Glomerular visceral epithelial cell (primary cell): ENCODE results near the gene VRK3.
"Not testable (repeated sequence)": the region's sequence is repeated elsewhere in the genome, so short reads cannot be mapped to it uniquely, and the experiment has no call there.

Source experiments
- DNase-seq: peaks from one replicate; pipeline ENCODE4 v3.0.0-alpha.2; 2016; ENCODE audit errors: extremely low spot score

Gene VRK3

DNA sequence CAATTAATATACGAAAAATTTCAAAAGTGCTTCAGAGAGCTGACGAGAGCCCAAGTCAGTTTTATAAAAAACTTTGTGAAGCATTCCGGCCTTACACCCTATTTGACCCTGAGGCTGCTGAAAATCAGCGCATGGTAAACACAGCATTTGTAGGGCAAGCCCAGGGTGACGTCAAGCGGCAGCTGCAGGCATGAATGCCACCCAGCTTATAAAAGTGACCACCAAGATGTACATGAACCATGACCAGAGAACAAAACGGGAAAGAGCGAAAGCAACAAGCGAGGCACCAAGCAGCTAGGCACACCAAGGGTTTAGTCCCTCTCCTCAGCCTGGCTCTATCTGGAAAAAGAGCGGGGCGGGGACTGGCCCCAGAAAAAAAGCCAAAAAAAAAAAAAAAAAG is 70.2 kb downstream of the VRK3 start:
- no peak for DNase-seq

DNA sequence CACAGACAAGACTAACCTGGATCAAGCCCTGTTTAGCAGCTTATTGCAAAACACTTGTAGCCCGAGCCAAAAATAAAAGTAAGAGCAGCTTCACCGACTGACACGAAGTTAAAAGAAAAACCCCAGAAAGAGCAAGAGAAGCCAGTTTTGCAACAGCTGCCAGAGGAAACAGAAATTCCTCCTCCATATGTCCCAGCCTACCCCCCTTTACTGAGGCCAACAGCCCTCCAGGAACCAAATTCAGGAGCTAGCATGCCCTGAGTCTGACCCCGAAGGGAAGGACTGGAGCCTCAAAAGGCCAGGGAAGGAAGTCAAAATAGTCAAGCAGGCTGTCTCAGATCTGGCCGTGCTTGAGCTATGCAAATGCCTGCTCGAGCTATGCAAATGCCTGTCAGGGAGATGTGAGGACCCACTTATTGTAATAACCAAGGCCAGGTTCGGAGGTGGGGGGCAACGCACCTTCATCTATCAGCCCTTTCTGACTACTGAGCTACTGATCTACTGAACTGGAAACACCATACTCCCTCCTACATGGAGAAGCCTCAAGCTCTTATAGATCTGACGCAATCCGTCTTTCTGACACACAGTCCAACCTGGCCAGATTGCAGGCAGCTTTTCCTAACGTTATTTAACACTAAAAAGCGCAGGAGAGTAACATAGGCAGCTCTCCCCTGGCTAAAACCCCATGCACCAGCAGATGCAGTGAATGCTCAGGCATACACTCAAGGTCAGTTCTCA is 70.9 kb downstream of the VRK3 start:
- no peak for DNase-seq

DNA sequence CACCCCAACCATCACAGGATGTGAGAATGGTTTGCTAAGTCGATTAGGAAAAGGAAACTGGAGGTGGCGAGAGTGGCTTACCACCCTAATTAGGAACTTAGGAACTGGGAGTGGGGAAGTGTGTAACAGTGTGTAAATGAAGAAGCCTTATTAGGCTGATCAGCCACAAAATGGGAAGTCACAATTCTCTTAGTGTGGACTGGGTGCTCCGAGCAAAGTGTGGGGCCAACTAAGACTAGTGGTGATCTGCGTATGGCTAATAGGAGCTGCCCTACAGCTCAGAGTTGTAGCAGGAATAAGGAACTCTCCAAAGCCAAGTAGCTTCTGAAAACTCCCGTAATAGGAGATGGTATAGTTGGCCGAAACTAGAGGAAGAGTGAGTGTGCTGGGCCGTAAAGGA is 71.8 kb downstream of the VRK3 start:
- no peak for DNase-seq

DNA sequence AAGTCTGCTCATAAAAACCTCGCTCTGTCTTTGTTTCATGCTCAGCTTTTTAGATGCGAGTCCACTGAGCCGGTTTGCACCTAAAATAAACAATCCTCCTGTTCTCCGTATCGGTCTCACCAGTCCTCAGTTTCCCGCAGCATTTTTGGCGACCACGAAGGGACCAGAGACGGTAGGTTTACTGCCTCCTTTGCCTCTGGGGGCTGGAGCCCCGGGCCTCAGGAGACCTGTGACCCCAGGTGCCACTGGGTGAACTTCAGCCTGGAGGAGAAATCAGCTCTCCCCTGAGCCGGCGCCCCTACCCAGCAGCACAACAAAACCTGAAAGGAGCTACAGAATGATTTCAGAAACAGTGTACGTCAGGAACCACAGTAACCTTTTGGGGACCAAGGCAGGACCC is 72.3 kb downstream of the VRK3 start:
- DNase-seq: no peak

DNA sequence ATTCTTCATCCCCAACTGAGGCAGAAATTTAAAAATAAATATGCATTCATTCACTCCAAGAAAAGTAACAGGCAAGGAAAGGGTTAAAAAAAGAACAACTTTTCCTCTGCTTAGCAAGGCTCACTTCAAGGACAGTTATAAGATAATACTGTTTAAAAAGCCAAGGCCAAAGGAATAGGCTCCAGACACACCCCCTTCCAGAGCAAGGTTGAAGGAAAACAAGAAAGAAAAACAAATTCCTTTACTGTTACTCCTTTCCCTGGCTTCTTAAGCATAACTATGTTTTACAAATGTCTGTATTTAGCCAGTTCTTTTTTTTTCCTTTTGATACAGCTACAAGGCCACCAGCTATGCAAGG is 72.7 kb downstream of the VRK3 start:
- DNase-seq: no peak

DNA sequence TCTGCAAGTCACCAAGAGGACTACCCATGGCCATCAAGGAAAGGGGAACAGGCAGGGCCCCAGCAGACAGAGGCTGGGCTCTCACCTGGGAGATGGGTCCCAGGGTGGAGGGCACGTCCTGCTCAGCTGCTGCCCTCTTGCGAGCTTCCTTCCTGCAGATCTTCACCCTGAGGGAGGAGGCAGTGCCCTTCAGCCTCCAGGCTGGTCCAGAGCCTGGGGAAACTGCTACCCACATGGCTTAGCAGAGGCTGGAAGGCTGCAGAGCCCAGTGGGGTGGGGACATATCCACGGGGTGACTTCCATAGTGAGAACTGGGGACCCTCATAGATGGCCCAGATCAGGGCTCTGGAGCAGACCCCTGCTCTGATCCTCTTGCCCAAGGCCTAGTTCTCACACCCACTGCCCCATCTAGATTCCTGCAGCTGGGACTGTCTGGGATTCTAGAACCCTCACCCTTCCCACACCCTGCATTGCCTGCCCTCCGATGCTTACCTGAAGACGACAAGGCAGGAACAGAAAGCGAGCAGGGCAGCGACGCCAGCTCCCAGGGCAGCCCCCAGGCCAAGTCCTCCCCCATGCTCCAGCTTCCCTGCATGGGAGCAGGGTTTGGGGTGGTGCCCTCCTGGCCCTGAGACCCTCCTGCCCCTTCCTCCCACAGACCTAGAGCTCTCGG is 73.2 kb downstream of the VRK3 start:
- DNase-seq: no peak

DNA sequence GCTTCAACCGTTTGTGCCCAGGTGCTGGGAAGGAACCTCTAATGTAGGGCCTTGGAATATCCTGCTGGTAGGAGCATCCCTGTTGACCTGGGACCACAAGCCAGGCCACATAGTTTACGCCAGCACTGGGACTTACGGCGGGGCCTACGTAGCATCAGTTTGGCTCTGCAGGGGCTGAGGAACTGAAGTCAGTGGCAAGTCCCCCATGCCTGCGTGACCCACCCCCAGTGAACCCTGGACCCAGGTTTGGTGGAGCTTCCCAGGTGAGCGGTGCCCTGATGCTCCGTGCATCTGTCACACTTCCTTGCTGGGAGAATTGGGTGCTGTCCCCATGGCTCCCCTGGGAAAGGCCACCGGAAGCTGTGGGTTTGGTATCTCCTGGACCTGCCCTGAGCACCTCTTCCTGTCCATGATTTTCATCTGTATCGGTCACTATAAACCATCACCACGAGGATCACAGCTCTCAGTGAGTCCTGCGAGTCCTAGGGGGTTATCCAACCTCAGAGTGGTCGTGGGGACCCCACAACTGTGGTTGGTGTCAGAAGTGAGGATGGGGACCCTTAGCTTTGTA is 74.1 kb downstream of the VRK3 start:
- DNase-seq: no peak

DNA sequence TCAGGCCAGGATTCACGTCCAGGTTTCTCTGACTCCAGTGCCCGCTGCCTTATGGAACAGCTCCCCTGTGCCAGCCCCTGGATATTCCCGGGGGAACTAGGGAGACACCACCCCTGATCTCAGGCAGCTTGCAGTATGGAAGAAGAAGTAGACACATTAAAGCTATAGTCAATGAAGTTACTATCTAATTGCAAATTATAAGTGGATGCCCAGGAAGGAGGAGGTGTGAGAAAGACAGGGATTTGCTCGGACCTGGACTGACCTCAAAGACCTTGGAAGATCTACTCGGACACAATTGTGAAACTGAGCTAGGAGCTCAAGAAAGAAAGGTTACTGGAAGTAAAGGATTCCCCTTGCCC is 74.6 kb downstream of the VRK3 start:
- DNase-seq: no peak

DNA sequence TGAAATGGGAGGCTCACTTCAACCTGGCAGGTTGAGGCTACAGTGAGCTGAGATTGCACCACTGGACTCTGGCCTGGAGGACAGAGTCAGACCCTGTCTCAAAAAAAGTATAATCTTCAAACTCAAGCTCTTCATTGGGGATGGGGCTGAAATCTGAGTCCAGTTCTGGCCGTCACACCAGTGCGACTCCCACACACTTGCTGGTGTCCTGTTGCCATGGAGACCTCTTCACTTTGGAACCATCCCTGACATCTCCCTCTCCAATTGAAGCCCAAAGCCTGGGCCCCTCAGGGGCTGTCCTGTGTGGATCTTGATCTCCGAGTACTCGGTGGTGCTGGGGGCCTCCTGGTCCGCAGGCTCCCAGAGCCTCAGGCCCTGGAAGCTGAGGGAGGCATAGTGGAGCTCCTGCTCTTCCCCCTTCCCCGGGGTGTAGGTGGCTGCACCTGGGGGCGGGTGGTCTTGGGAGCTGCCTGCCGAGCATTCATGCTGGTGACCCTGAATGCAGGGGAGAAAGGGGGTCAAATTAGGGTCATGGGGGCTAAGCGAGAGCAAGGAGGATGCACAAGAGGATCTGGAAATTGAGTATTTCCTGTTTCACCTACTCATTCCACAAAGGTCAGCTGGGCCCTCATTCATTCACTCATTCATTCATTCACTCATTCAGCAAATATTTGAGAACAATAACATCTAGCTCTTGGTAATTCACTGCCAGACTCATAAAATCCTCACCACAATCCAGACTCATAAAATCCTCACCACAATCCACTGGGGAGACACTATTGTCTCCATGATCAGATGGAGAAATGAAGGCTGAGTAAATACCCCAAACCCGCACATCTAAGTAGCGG is 75.2 kb downstream of the VRK3 start:
- DNase-seq: no peak

DNA sequence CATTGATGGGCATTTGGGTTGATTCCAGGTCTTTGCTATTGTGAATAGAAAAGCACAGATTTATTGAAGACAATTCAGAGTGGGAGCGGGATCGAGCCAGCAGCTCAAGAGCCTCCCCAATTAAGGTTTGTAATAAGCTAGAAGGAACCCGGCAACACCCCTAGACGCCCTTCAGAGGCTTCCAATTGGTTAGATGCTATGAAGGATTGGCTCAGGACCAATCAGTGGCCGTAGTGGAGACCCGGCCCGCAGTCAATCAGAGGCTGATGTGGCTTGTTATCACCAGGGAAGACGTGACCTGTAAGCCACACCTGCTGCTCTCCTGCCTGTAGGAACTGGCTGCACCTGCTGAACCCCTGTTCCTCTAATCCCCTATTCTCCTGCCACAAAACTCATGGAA is 78.8 kb downstream of the VRK3 start:
- no peak for DNase-seq

DNA sequence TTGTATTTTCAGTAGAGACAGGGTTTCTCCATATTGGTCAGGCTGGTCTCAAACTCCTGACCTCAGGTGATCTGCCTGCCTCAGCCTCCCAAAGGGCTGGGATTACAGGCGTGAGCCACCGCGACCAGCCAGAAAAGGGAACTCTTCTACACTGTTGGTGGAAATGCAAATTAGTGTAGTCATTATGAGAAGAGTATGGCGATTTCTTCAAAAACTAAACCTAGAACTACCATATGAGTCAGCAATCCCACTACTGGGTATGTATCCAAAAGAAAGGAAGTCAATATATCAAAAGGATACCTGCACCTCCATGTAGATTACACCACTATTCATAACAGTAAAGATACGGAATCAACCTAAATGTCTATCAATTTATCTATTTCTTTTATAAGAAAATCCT is 80.6 kb downstream of the VRK3 start:
- DNase-seq: not testable (repeated sequence)

DNA sequence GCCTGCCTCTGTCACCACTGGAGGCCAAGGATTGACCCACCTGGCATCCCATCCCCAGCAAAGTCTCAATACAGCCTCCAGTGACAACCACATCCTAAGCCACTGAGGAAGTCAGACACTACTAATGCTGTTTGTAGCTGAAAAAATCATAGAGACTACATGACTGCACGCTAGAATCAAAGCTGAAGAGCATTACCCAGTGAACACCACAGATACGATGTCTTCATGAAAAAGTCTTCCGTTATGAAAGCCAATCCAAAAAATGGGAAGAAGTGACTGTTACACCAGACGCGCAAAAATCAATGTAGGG is 84.7 kb downstream of the VRK3 start:
- DNase-seq: no peak

DNA sequence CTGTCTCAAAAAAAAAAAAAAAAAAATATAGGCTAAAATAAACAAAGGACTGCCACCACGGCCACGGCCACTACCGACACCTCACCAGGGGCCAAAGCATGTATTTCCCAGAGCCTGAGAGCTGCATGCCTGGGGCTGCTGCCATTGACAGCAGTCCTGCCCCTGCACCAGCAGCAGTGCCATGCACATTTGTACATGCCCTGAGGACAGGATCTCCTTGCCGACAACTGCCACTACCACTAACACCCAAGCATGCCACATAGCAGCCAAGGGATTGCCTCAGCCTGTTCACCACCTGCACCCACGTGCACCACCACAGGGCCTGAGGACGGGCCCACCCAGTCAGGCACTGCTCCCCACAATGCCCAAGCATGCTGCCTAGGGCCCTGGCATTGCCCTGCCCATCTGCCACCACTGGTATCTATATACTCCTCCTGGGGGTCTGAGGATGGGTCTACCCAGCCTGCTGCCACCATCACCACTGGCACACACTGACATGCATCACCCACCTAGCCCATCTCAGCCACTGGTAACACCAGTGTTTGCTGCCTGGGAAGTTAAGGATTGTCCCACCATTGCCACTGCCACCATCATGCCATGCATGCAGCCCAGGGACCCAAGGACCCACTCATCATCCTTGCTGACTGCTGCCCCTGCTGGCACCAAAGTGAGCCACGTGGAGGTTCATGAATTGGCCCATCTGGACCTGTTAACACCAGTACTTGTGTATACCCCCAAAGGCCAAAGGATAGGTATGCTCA is 85.3 kb downstream of the VRK3 start:
- no peak for DNase-seq

DNA sequence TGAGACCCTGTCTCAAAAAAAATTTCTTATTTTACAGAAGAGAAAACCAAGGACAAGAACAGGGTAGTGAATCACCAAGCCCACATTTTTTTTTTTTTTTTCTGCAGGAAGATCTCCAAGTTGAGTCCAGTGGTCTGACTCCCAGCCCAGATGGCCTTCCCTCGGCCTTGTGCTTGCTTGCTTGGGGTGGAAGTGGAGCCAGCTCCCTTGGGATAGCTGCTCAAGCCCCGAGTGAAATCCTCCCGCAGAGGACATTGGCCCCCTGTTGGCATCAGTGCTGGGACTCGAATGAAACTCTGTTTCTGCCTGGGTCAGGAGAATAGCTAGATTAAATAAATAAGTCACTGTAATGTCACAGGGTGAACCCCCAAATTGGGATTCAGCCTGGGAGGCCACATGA is 86.5 kb downstream of the VRK3 start:
- no peak for DNase-seq

DNA sequence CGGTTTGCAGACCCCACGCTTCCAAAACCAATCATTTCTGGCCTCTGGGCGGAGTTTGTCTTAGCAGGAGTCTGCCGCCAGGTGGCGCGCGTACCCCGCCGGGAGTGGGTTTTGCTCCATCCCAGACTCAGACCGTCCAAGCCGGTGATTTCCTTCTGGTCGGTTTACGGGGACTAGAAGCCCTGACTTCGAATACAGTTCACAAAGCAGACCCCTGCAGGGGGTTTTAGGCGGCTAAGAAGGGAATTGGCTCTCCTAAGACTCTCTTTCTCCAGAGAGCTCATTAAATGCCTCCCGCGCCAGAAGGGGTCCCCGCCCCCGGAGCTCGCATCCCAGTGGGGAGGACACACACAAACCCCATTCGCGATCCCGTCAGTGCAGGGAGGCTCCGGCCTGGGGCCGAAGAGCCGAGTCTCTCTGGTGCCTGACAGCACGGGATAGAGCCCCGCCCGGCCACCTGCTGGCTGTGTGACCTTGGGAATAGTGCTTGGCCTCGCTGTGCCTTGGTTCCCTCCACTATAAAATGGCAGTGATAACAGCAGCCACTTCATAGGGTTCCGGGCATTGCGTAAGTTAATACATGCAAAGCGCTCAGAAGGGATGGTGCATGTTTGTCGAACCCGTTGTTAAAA is 87.3 kb downstream of the VRK3 start:
- DNase-seq: peak; percentile 77

DNA sequence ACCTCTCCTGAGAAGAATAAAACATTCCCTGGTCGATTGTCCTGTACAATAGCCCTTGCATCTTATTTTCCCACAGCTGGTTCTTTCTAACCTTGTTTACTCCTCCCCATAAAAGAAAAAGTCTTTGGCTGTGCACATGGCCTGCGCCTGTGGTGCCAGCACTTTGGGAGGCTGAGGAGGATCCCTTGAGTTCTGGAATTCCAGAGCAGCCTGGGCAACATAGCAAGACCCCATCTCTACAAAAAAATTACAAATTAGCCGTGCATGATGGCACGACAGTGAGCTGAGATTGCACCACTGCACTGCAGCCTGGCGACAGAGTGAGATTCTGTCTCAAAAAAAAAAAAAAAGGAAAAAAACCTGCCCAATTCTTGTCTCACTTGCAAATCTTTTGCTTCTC is 88.6 kb downstream of the VRK3 start:
- no peak for DNase-seq

DNA sequence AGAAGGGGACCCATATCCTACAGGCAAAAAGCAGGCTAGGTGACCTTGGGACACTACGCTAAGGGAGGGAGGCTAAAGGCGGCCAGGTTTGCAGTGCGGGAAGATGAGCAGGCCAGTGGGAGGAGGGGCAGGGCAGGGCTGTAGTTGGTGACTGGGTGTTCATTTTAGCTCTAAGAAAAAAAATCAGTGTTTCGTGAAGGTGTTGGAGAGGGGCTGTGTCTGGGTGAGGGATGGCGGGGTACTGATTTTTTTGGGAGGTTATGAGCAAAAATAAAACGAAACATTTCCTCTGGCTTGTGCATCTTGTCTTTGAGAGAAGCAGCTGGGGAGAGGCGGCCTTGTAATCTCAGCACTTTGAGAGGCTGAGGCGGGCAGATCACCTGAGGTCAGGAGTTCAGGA is 91.5 kb downstream of the VRK3 start:
- no peak for DNase-seq

DNA sequence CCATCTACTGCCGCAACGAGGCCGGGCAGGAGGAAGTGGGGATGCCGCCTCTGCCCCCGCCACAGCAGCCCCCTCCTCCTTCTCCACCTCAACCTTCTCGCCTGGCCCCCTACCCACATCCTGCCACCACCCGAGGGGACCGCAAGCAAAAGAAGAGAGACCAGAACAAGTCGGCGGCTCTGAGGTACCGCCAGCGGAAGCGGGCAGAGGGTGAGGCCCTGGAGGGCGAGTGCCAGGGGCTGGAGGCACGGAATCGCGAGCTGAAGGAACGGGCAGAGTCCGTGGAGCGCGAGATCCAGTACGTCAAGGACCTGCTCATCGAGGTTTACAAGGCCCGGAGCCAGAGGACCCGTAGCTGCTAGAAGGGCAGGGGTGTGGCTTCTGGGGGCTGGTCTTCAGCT is 92.4 kb downstream of the VRK3 start:
- DNase-seq: no peak

DNA sequence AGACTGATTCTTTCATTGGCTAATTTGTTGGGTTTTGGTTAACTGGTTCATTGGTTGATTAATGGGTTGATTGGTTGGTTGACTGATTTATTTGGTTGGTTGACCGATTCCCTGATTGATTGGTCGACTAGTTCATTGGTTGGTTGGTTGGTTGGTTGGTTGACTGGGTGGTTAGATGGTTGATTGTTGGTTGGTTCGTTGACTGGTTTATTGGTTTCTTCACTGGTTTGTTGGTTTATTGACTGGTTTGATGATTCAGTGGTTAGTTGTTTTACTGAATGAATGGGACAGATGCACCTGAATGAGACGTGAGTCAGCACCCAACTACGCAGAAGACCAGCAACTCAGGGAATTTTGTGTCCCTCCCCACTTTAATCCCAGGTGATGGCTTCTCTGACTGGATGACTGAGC is 93.1 kb downstream of the VRK3 start:
- peak; percentile 40 for DNase-seq

DNA sequence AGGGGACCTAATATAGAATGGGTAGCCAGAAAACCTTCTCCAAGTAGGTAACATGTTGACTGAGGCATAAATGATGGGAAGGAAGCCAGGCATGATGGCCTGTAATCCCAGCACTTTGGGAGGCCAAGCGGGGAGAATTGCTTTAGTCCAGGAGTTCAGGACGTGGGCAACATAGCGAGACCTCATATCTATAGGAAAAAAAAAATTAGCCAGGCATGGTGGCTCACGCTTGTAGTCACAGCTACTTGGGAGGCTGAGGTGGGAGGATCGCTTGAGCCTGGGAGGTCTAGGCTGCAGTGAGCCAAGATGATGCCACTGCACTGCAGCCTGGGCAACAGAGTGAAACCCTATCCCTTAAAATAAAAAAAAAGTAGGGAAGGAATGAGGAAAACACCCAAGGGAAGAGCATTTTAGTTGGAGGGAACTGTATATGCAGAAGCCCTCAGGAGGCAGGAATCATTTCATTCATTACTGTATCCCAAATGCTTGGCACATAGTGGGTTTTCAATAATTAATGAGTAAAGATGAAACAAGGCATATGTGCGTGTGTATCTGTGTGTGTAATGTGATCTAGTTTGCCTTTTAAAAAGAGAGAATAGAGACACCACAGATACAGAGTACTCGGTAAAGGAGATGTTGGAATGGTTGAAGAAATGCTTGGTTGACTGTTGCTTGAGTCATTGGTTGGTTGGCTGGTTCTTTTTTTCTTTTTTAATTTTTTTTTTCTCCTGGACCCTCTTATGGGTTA is 93.7 kb downstream of the VRK3 start:
- DNase-seq: no peak

DNA sequence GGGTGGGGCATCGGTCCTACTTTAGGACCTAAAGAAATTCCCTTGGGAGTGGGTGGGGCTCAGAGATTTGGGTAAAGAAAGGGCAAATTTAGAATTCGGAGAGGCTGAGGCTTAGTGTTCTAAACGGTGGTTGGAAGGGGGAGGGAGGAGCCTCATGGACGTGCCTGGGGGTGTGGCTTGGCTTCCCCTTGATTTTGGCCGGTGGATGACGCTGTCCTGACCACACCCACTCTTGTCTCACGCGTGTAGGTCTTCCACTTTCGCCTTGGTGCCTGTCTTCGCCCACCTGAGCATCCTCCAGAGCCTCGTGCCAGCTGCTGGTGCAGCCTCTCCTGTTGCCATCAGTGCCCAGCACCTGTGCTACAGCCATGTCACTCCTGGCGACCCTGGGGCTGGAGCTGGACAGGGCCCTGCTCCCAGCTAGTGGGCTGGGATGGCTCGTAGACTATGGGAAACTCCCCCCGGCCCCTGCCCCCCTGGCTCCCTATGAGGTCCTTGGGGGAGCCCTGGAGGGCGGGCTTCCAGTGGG is 94.6 kb downstream of the VRK3 start:
- no peak for DNase-seq
